RWPE2 (cell line): ENCODE results near the gene CFD.

Experiments used
- ATAC-seq: fragments of 200-7000 bp; cut with Tn5 transposase; 3 replicates; pipeline ENCODE4 v1.9.1; 2021; ENCODE audit warnings: low read depth
- DNase-seq: peaks from one replicate; pipeline ENCODE4 v3.0.0-alpha.2; 2020; ENCODE audit warnings: low spot score
- H3K27ac ChIP-seq: fragments of 450-650 bp; 2 replicates; pipeline ENCODE4 v1.5.1; 2017; ENCODE audit warnings: mild to moderate bottlenecking; ENCODE audit not compliant: poor library complexity, severe bottlenecking
- H3K27me3 ChIP-seq: fragments of 250-450 bp; sonication (Bioruptor Pico); 2 replicates; pipeline ENCODE4 v1.5.1; 2021; ENCODE audit warnings: mild to moderate bottlenecking, moderate library complexity; ENCODE audit not compliant: insufficient read depth, poor library complexity, severe bottlenecking
- H3K36me3 ChIP-seq: fragments of 250-450 bp; sonication (Bioruptor Pico); 2 replicates; pipeline ENCODE4 v1.5.1; 2020; ENCODE audit warnings: low read depth, mild to moderate bottlenecking, moderate library complexity
- H3K4me1 ChIP-seq: fragments of 250-450 bp; sonication (Bioruptor Pico); 2 replicates; pipeline ENCODE4 v1.5.1; 2021; ENCODE audit warnings: mild to moderate bottlenecking, moderate library complexity; ENCODE audit not compliant: insufficient read depth, poor library complexity, severe bottlenecking
- H3K4me3 ChIP-seq: fragments of 250-450 bp; sonication (Bioruptor Pico); 2 replicates; pipeline ENCODE4 v1.5.1; 2021; ENCODE audit warnings: mild to moderate bottlenecking, moderate library complexity; ENCODE audit not compliant: severe bottlenecking
- H3K9me3 ChIP-seq: fragments of 250-450 bp; sonication (Bioruptor Pico); 2 replicates; pipeline ENCODE4 v1.5.1; 2021; ENCODE audit warnings: mild to moderate bottlenecking, moderate library complexity; ENCODE audit not compliant: severe bottlenecking
- CTCF ChIP-seq: fragments of 450-650 bp; IDR thresholded peaks from one replicate; pipeline ENCODE4 v1.5.1; 2017; ENCODE audit warnings: mild to moderate bottlenecking, moderate library complexity; ENCODE audit not compliant: poor library complexity, severe bottlenecking

Gene CFD

GRCh38 chr19:812049-812746 lies 47.3 kb upstream of the CFD start:
- DNase-seq (no peak), ATAC-seq (no peak)
- Histone ChIP-seq H3K27me3 (no peaks in the 10 kb centered on the region), H3K36me3 (peaks cover 47% of the 10 kb centered on the region), H3K4me3 (no peak overlapping the region), H3K4me1 (no peaks in the 10 kb centered on the region), H3K27ac (no peak overlapping the region), H3K9me3 (no peaks in the 10 kb centered on the region)
- TF ChIP-seq CTCF, result no peak

- Histone ChIP-seq H3K27ac (no peak overlapping the region), H3K9me3 (no peaks in the 10 kb centered on the region), H3K4me3 (no peak overlapping the region), H3K27me3 (no peaks in the 10 kb centered on the region), H3K36me3 (peaks cover 41% of the 10 kb centered on the region), H3K4me1 (no peaks in the 10 kb centered on the region)
- no peak for ATAC-seq
- DNase-seq, result no peak
- no peak for TF ChIP-seq CTCF
Measured at GRCh38 chr19:812747-813218, 46.7 kb upstream of the CFD start.

- Histone ChIP-seq H3K36me3 (peaks cover 36% of the 10 kb centered on the region), H3K9me3 (no peaks in the 10 kb centered on the region), H3K4me3 (no peak overlapping the region), H3K27me3 (no peaks in the 10 kb centered on the region), H3K27ac (no peak overlapping the region), H3K4me1 (no peaks in the 10 kb centered on the region)
- no peak for DNase-seq
- peak; percentile 9; the same call in 1 of the 3 replicates for ATAC-seq
- TF ChIP-seq CTCF, result no peak
Measured at GRCh38 chr19:813219-814151, 46.0 kb upstream of the CFD start.

GRCh38 chr19:814152-815078 lies 45.0 kb upstream of the CFD start:
- Histone ChIP-seq H3K27ac (no peak overlapping the region), H3K36me3 (peaks cover 27% of the 10 kb centered on the region), H3K9me3 (no peaks in the 10 kb centered on the region), H3K4me3 (no peak overlapping the region), H3K27me3 (no peaks in the 10 kb centered on the region), H3K4me1 (no peaks in the 10 kb centered on the region)
- DNase-seq (no peak), ATAC-seq (peak; percentile 8; the same call in 2 of the 3 replicates)
- TF ChIP-seq CTCF, result no peak
